Measurements from ENCODE around the gene BEST2. TPM values are rescaled to one million over a fixed set of nuclear protein-coding genes. Genes with fewer than 3 reads are reported as not detected.

The BEST2 gene
- total and polyA plus RNA-seq, 11 donors = not detected

- Histone ChIP-seq H3K27me3 (no peaks in the 10 kb centered on the region), H3K4me3 (no peak overlapping the region), H3K36me3 (peaks cover 0 to 46% (median 32%) of the 10 kb centered on the region in 9 donors), H3K4me1 (peaks cover 0 to 42% (median 19%) of the 10 kb centered on the region in 12 donors), H3K27ac (no peak overlapping the region), H3K9me3 (no peaks in the 10 kb centered on the region)
- intact Hi-C loops (cut with DNase I) = no loop called here
- no peak for TF ChIP-seq POLR2A (IDR thresholded peaks at IDR 0.05)
- TF ChIP-seq CTCF (IDR thresholded peaks at IDR 0.05) = no peak
- ATAC-seq = no peak
- 78 to 84% (median 81%) methylated on average over 3 of the region's 3 CpGs for WGBS, 4 donors
- DNase-seq = no peak
Observed at GRCh38 chr19:12730064-12730463, 21.5 kb upstream of the BEST2 start.

GRCh38 chr19:12731337-12731736 is 20.3 kb upstream of the BEST2 start:
- H3K4me3 ChIP-seq = no peak overlapping the region
- H3K27ac ChIP-seq = no peak overlapping the region
- no peak for DNase-seq
- TF ChIP-seq POLR2A (IDR thresholded peaks at IDR 0.05) (no peak), CTCF (IDR thresholded peaks at IDR 0.05) (no peak)
- 91 to 93% (median 92%) methylated on average over 10 to 24 of the region's 24 CpGs for WGBS, 4 donors
- peaks cover 0 to 49% (median 22%) of the 10 kb centered on the region in 12 donors for H3K4me1 ChIP-seq
- ATAC-seq = no peak
- no peaks in the 10 kb centered on the region for H3K9me3 ChIP-seq
- H3K36me3 ChIP-seq = peaks cover 0 to 46% (median 32%) of the 10 kb centered on the region in 9 donors
- intact Hi-C loops (cut with DNase I) = no loop called here
- no peaks in the 10 kb centered on the region for H3K27me3 ChIP-seq

- DNase-seq (no peak), ATAC-seq (no peak)
- peaks cover 6 to 64% (median 34%) of the 10 kb centered on the region in 12 donors for H3K4me1 ChIP-seq
- peak overlapping the region; percentile 72 to 99 (median 96) for H3K27ac ChIP-seq
- intact Hi-C loops (cut with DNase I) = loop anchor here in 1 of 10 donors (2.0 kb wide), 1 partner anchor 41 kb away; the partner anchor contains the start of gene HOOK2
- no peaks in the 10 kb centered on the region for H3K9me3 ChIP-seq
- TF ChIP-seq POLR2A (IDR thresholded peaks at IDR 0.05) (no peak), CTCF (IDR thresholded peaks at IDR 0.05) (peak in 4 of 12 donors; percentile 12 to 29 (median 21))
- no peaks in the 10 kb centered on the region for H3K27me3 ChIP-seq
- H3K36me3 ChIP-seq = peaks cover 0 to 39% (median 32%) of the 10 kb centered on the region in 9 donors
- H3K4me3 ChIP-seq = peak overlapping the region; percentile 66 to 99 (median 94)
- WGBS, 4 donors = 2 to 4% (median 2%) methylated on average over 15 of the region's 15 CpGs
Observed at GRCh38 chr19:12733369-12734214, 18.0 kb upstream of the BEST2 start.

Data from heart left ventricle (tissue), 16 donors.